ENCODE measurements around the gene KLHL29.

Gene KLHL29

GRCh38 chr2:23482188-23482587 lies 97.2 kb downstream of the KLHL29 start:
- DNase-seq (ENCODE audit: insufficient read length, low spot score) (no peak), FAIRE-seq (no peak)
- TF ChIP-seq POU2F2 (IDR thresholded peaks at IDR 0.05; ENCODE audit: low read depth, low read length) (no peak), POLR2A (IDR thresholded peaks at IDR 0.05; ENCODE audit: low read depth, low read length) (no peak), PAX5 (IDR thresholded peaks at IDR 0.05; ENCODE audit: insufficient read depth, low read length, severe bottlenecking) (no peak), POLR2AphosphoS5 (IDR thresholded peaks at IDR 0.05; ENCODE audit: low read depth, low read length) (no peak), TAF1 (IDR thresholded peaks at IDR 0.05; ENCODE audit: low read depth, low read length) (no peak), SPI1 (IDR thresholded peaks at IDR 0.05; ENCODE audit: low read depth, low read length) (no peak)

GRCh38 chr2:23482607-23483006 lies 97.6 kb downstream of the KLHL29 start:
- FAIRE-seq: no peak
- no peak for DNase-seq (ENCODE audit: insufficient read length, low spot score)
- no peak for TF ChIP-seq TAF1 (IDR thresholded peaks at IDR 0.05; ENCODE audit: low read depth, low read length)
- no peak for TF ChIP-seq SPI1 (IDR thresholded peaks at IDR 0.05; ENCODE audit: low read depth, low read length)
- TF ChIP-seq POLR2AphosphoS5 (IDR thresholded peaks at IDR 0.05; ENCODE audit: low read depth, low read length): no peak
- TF ChIP-seq POLR2A (IDR thresholded peaks at IDR 0.05; ENCODE audit: low read depth, low read length): no peak
- no peak for TF ChIP-seq POU2F2 (IDR thresholded peaks at IDR 0.05; ENCODE audit: low read depth, low read length)
- TF ChIP-seq PAX5 (IDR thresholded peaks at IDR 0.05; ENCODE audit: insufficient read depth, low read length, severe bottlenecking): no peak

GRCh38 chr2:23483791-23484190 lies 98.8 kb downstream of the KLHL29 start:
- FAIRE-seq: no peak

GRCh38 chr2:23484275-23484674 lies 99.3 kb downstream of the KLHL29 start:
- FAIRE-seq (no peak), DNase-seq (ENCODE audit: insufficient read length, low spot score) (no peak)
- TF ChIP-seq POLR2AphosphoS5 (IDR thresholded peaks at IDR 0.05; ENCODE audit: low read depth, low read length) (no peak), POU2F2 (IDR thresholded peaks at IDR 0.05; ENCODE audit: low read depth, low read length) (no peak), SPI1 (IDR thresholded peaks at IDR 0.05; ENCODE audit: low read depth, low read length) (no peak), TAF1 (IDR thresholded peaks at IDR 0.05; ENCODE audit: low read depth, low read length) (no peak), POLR2A (IDR thresholded peaks at IDR 0.05; ENCODE audit: low read depth, low read length) (no peak), PAX5 (IDR thresholded peaks at IDR 0.05; ENCODE audit: insufficient read depth, low read length, severe bottlenecking) (no peak)

More at GRCh38 chr2:23483791-23484190, 98.8 kb downstream of the KLHL29 start:
- DNase-seq (ENCODE audit: insufficient read length, low spot score): no peak
- TF ChIP-seq PAX5 (IDR thresholded peaks at IDR 0.05; ENCODE audit: insufficient read depth, low read length, severe bottlenecking) (no peak), TAF1 (IDR thresholded peaks at IDR 0.05; ENCODE audit: low read depth, low read length) (no peak)

GRCh38 chr2:23484767-23485166 lies 99.8 kb downstream of the KLHL29 start:
- FAIRE-seq (no peak), DNase-seq (ENCODE audit: insufficient read length, low spot score) (no peak)
- TF ChIP-seq TAF1 (IDR thresholded peaks at IDR 0.05; ENCODE audit: low read depth, low read length) (no peak), POU2F2 (IDR thresholded peaks at IDR 0.05; ENCODE audit: low read depth, low read length) (no peak), PAX5 (IDR thresholded peaks at IDR 0.05; ENCODE audit: insufficient read depth, low read length, severe bottlenecking) (no peak), POLR2A (IDR thresholded peaks at IDR 0.05; ENCODE audit: low read depth, low read length) (no peak), POLR2AphosphoS5 (IDR thresholded peaks at IDR 0.05; ENCODE audit: low read depth, low read length) (no peak), SPI1 (IDR thresholded peaks at IDR 0.05; ENCODE audit: low read depth, low read length) (no peak)

GRCh38 chr2:23485261-23485660 lies 100.3 kb downstream of the KLHL29 start:
- TF ChIP-seq SPI1 (IDR thresholded peaks at IDR 0.05; ENCODE audit: low read depth, low read length) (no peak), POLR2AphosphoS5 (IDR thresholded peaks at IDR 0.05; ENCODE audit: low read depth, low read length) (no peak), POLR2A (IDR thresholded peaks at IDR 0.05; ENCODE audit: low read depth, low read length) (no peak)
- DNase-seq (ENCODE audit: insufficient read length, low spot score): no peak
- no peak for FAIRE-seq

GRCh38 chr2:23485841-23486683 lies 101.1 kb downstream of the KLHL29 start:
- FAIRE-seq (no peak), DNase-seq (ENCODE audit: insufficient read length, low spot score) (no peak)
- TF ChIP-seq SPI1 (IDR thresholded peaks at IDR 0.05; ENCODE audit: low read depth, low read length): no peak
- TF ChIP-seq PAX5 (IDR thresholded peaks at IDR 0.05; ENCODE audit: insufficient read depth, low read length, severe bottlenecking): no peak
- TF ChIP-seq POU2F2 (IDR thresholded peaks at IDR 0.05; ENCODE audit: low read depth, low read length): no peak
- TF ChIP-seq TAF1 (IDR thresholded peaks at IDR 0.05; ENCODE audit: low read depth, low read length): no peak
- TF ChIP-seq POLR2AphosphoS5 (IDR thresholded peaks at IDR 0.05; ENCODE audit: low read depth, low read length): no peak
- no peak for TF ChIP-seq POLR2A (IDR thresholded peaks at IDR 0.05; ENCODE audit: low read depth, low read length)

- no peak for TF ChIP-seq TAF1 (IDR thresholded peaks at IDR 0.05; ENCODE audit: low read depth, low read length)
- TF ChIP-seq POLR2AphosphoS5 (IDR thresholded peaks at IDR 0.05; ENCODE audit: low read depth, low read length): no peak
- TF ChIP-seq POLR2A (IDR thresholded peaks at IDR 0.05; ENCODE audit: low read depth, low read length): no peak
- no peak for TF ChIP-seq POU2F2 (IDR thresholded peaks at IDR 0.05; ENCODE audit: low read depth, low read length)
- DNase-seq (ENCODE audit: insufficient read length, low spot score) (no peak), FAIRE-seq (no peak)
Measured at GRCh38 chr2:23486684-23487075, 101.7 kb downstream of the KLHL29 start.

GRCh38 chr2:23487735-23488492 lies 102.9 kb downstream of the KLHL29 start:
- TF ChIP-seq TAF1 (IDR thresholded peaks at IDR 0.05; ENCODE audit: low read depth, low read length) (no peak), POU2F2 (IDR thresholded peaks at IDR 0.05; ENCODE audit: low read depth, low read length) (no peak), SPI1 (IDR thresholded peaks at IDR 0.05; ENCODE audit: low read depth, low read length) (no peak), POLR2AphosphoS5 (IDR thresholded peaks at IDR 0.05; ENCODE audit: low read depth, low read length) (no peak), POLR2A (IDR thresholded peaks at IDR 0.05; ENCODE audit: low read depth, low read length) (no peak), PAX5 (IDR thresholded peaks at IDR 0.05; ENCODE audit: insufficient read depth, low read length, severe bottlenecking) (no peak)
- no peak for FAIRE-seq
- DNase-seq (ENCODE audit: insufficient read length, low spot score): no peak
